HG03060 (cell line): ENCODE data around the gene MTX1.

Experiments
- ATAC-seq: cut with Tn5 transposase; IDR thresholded peaks from one replicate; pipeline ENCODE4 v1.9.1; 2021; ENCODE audit warnings: low read depth, moderate number of reproducible peaks; ENCODE audit not compliant: unreplicated experiment

The MTX1 gene

GRCh38 chr1:155255243-155256007, 46.9 kb downstream of the MTX1 start, which contains the start of gene ENTREP3:
Gene ENTREP3 (minus strand): TSS chr1:155255483. CDS start chr1:155254877, 606 bp downstream.
- ATAC-seq: no peak

GRCh38 chr1:155256058-155256852, 47.8 kb downstream of the MTX1 start:
- ATAC-seq: no peak

- ATAC-seq: no peak
These were observed 51.8 kb downstream of the MTX1 start for GRCh38 chr1:155260276-155260675.

GRCh38 chr1:155261493-155261851, 53.0 kb downstream of the MTX1 start:
- ATAC-seq: no peak

- peak; percentile 84 for ATAC-seq
These were observed 53.6 kb downstream of the MTX1 start, which contains the start of gene SCAMP3 for GRCh38 chr1:155261852-155262673. Gene SCAMP3 (minus strand): TSS chr1:155262360. CDS start chr1:155262151, 209 bp downstream.

GRCh38 chr1:155263067-155263466, 54.6 kb downstream of the MTX1 start:
- no peak for ATAC-seq
